K562 (cell line): ENCODE results near the gene POM121. TPM values are rescaled to one million over a fixed set of nuclear protein-coding genes. Genes with fewer than 3 reads are reported as not detected.
A peak's percentile ranks its signal among the peaks of the same experiment; 100 is the strongest.
"Not testable (repeated sequence)": the region's sequence is repeated elsewhere in the genome, so short reads cannot be mapped to it uniquely, and the experiment has no call there.

Source experiments
- ATAC-seq: fragments of 200-7000 bp; cut with Tn5 transposase; 3 replicates; pipeline ENCODE4 v1.9.1; 2020; ENCODE audit warnings: moderate library complexity
- BruUV-seq: library from RNA; stranded (reverse); fragments of 400-500 nt; replicated peaks from 2 replicates; lab custom pipeline; 2021; lab: Mats Ljungman, UMichigan
- CTCF ChIA-PET: fragments of 300-600 bp; formaldehyde crosslinking; extraction: SDS; loops from one replicate; lab custom pipeline; 2021; ENCODE audit warnings: low intra/inter-chr PET ratio; lab: Yijun Ruan, JAX
- POLR2A ChIA-PET: fragments of 300-600, 350-650 bp; sonication (Branson Sonifier 250); formaldehyde crosslinking; extraction: SDS; loops from one replicate; lab custom pipeline; 2021; ENCODE audit warnings: antibody characterized with exemption, inconsistent platforms; lab: Yijun Ruan, JAX
- DNase-seq, 4 experiments: peaks; one replicate each; pipeline versions ENCODE4 v3.0.0 to v3.0.0-alpha.2; 2011 to 2018; ENCODE audit warnings: low spot score in 3 of 4, mixed read lengths in 3 of 4; ENCODE audit errors: extremely low read depth in 1 of 4
- FAIRE-seq: peaks from 2 replicates; lab custom pipeline; 2011; peaks lifted over from hg19 to GRCh38; lab: Jason Lieb, UNC
- H2AFZ ChIP-seq: 2 replicates; pipeline ENCODE4 v1.6.0; 2011; ENCODE audit warnings: low read depth, low read length, control low read depth, inconsistent platforms
- H3K27ac ChIP-seq: fragments of 200-600 bp; 3 replicates; pipeline ENCODE4 v1.8.0; 2011; ENCODE audit warnings: low read depth, mild to moderate bottlenecking, control low read depth, inconsistent platforms, low read length, moderate library complexity, mixed read lengths; ENCODE audit errors: extremely low read depth
- H3K27me3 ChIP-seq, 2 experiments: fragments of 300-600 bp in 1 of 2; 2 replicates in 1 of 2; 3 replicates in 1 of 2; pipeline versions ENCODE4 v1.6.0 to v1.8.0; 2011; ENCODE audit warnings: inconsistent platforms in 2 of 2, low read length in 2 of 2, mild to moderate bottlenecking in 1 of 2, mixed read lengths in 1 of 2, moderate library complexity in 1 of 2; ENCODE audit not compliant: control insufficient read depth in 2 of 2, insufficient read depth in 2 of 2
- H3K36me3 ChIP-seq: fragments of 300-600 bp; 3 replicates; pipeline ENCODE4 v1.8.0; 2011; ENCODE audit warnings: mild to moderate bottlenecking, low read length, inconsistent platforms; ENCODE audit not compliant: control insufficient read depth, insufficient read depth
- H3K4me1 ChIP-seq, 2 experiments: fragments of 200-600 bp in 1 of 2; replicated peaks in 1 of 2; 2 replicates in 1 of 2; 3 replicates in 1 of 2; pipeline versions ENCODE4 v1.5.1 to v1.8.0; 2011; ENCODE audit warnings: inconsistent platforms in 2 of 2, low read length in 2 of 2, mild to moderate bottlenecking in 1 of 2, mixed read lengths in 1 of 2, moderate library complexity in 1 of 2; ENCODE audit not compliant: control insufficient read depth in 2 of 2, insufficient read depth in 2 of 2
- H3K4me2 ChIP-seq: 2 replicates; pipeline ENCODE4 v1.6.1; 2011; ENCODE audit warnings: low read length, control low read depth, inconsistent platforms, mixed read lengths; ENCODE audit not compliant: insufficient read depth
- H3K4me3 ChIP-seq: fragments of 200-600 bp; sonication (generic), shearing (Covaris generic); 2 replicates; pipeline ENCODE4 v1.5.1; 2016; ENCODE audit warnings: control low read depth, inconsistent platforms
- H3K79me2 ChIP-seq: fragments of 200-600 bp; 3 replicates; pipeline ENCODE4 v1.8.0; 2011; ENCODE audit warnings: low read length, inconsistent platforms; ENCODE audit not compliant: control insufficient read depth, insufficient read depth
- H3K9ac ChIP-seq, 2 experiments: 2 replicates each; pipeline versions ENCODE4 v1.6.0 to v1.6.1; 2011; ENCODE audit warnings: low read depth in 2 of 2, low read length in 2 of 2, control low read depth in 1 of 2, inconsistent platforms in 1 of 2, mild to moderate bottlenecking in 1 of 2, mixed read lengths in 1 of 2; ENCODE audit not compliant: insufficient read depth in 1 of 2
- H3K9me1 ChIP-seq: one replicate; pipeline ENCODE4 v1.6.0; 2011; ENCODE audit warnings: inconsistent platforms, mild to moderate bottlenecking, low read length, moderate library complexity; ENCODE audit not compliant: control insufficient read depth, insufficient read depth
- H3K9me3 ChIP-seq: replicated peaks from 2 replicates; pipeline ENCODE4 v1.5.1; 2011; ENCODE audit warnings: low read depth, low read length, inconsistent platforms; ENCODE audit not compliant: control insufficient read depth, insufficient read depth
- H4K20me1 ChIP-seq: replicated peaks from 2 replicates; pipeline ENCODE4 v1.6.1; 2011; ENCODE audit warnings: low read length, inconsistent platforms, mixed read lengths; ENCODE audit not compliant: control insufficient read depth, insufficient read depth
- ATF1 ChIP-seq, 2 experiments: fragments of 450-650 bp in 1 of 2; IDR thresholded peaks; 2 replicates each; pipeline ENCODE4 v1.6.1; 2016; ENCODE audit warnings: missing compliant biosample characterization in 1 of 2, missing genetic modification characterization in 1 of 2
- GATAD2B ChIP-seq: fragments of 450-650 bp; IDR thresholded peaks from 2 replicates; pipeline ENCODE4 v1.6.1; 2017; ENCODE audit warnings: mild to moderate bottlenecking, borderline replicate concordance
- RAD21 ChIP-seq, 2 experiments: fragments of 250-450 bp in 1 of 2; fragments of 450-650 bp in 1 of 2; sonication (Bioruptor Pico) in 1 of 2; formaldehyde crosslinking in 1 of 2; IDR thresholded peaks in 1 of 2; conservative IDR thresholded peaks in 1 of 2; 2 replicates each; pipeline versions ENCODE4 v1.4.0 to v1.8.0; 2020 to 2022; ENCODE audit warnings: mild to moderate bottlenecking in 2 of 2, moderate library complexity in 1 of 2
- SOX6 ChIP-seq: fragments of 450-650 bp; IDR thresholded peaks from 2 replicates; pipeline ENCODE4 v1.6.1; 2014; ENCODE audit warnings: mild to moderate bottlenecking
- WGBS: fragments of 100-300 bp; shearing (Covaris generic); methylation state at CpG from one replicate; pipeline ENCODE4 v1.1.6; 2016; ENCODE audit warnings: low coverage, mixed read lengths; ENCODE audit not compliant: insufficient coverage; ENCODE audit errors: missing lambda C conversion rate; 5-methylcytosine and 5-hydroxymethylcytosine counted together
- in situ Hi-C: fragments of 300-500 bp; cut with MboI; formaldehyde crosslinking; loops from 4 replicates; pipeline ENCODE4 v1.15.0; 2018; ENCODE audit warnings: inconsistent platforms, mixed read lengths
- intact Hi-C: fragments of 100-400 bp; cut with micrococcal nuclease; formaldehyde crosslinking; loops from 2 replicates; pipeline ENCODE4 v1.14.2; 2022
- polyA plus RNA-seq, 8 experiments: library from polyadenylated mRNA; depleted of rRNA in 4 of 8; stranded (reverse) in 5 of 8; unstranded in 3 of 8; fragments of >200 nt; fragmentation: Nextera tagmentation in 2 of 8; fragmentation: Illumina TruSeq in 1 of 8; extraction: Ambion mirVana in 2 of 8; extraction: Trizol in 1 of 8; gene quantifications; 2 replicates each; pipeline versions ENCODE4 v1.2.1 to v1.2.3, GENCODE V29; 2011 to 2014; ENCODE audit warnings: inconsistent platforms in 1 of 8, missing spikeins in 1 of 8
- total RNA-seq, 7 experiments: library from RNA; depleted of rRNA in 6 of 7; stranded (reverse); fragments of >200 nt in 6 of 7; fragmentation: Illumina TruSeq in 2 of 7; extraction: Trizol in 2 of 7; gene quantifications; 2 replicates each; pipeline versions ENCODE4 v1.2.1 to v1.2.3, GENCODE V29; 2011 to 2021; ENCODE audit warnings: low replicate concordance in 1 of 7
- TF ChIP-seq, protein P1 (sequence below): sonication (generic); IDR thresholded peaks from 2 replicates; pipeline ENCODE4 v1.6.1; 2016
- TF ChIP-seq, protein P2 (sequence below), 3 experiments: IDR thresholded peaks in 2 of 3; conservative IDR thresholded peaks in 1 of 3; 2 replicates each; pipeline ENCODE4 v1.5.1; 2011 to 2012; ENCODE audit warnings: low read length in 3 of 3, mild to moderate bottlenecking in 3 of 3, control low read depth in 2 of 3, improper control_type of control experiment in 1 of 3, inconsistent platforms in 1 of 3, low read depth in 1 of 3, mixed read lengths in 1 of 3, moderate library complexity in 1 of 3; ENCODE audit not compliant: insufficient read depth in 2 of 3
- TF ChIP-seq, protein P3 (sequence below): fragments of 450-650 bp; formaldehyde crosslinking; IDR thresholded peaks from 2 replicates; pipeline ENCODE4 v1.4.0; 2020; ENCODE audit warnings: mild to moderate bottlenecking, moderate library complexity

Gene POM121
- total and polyA plus RNA-seq, 9 of the 15 experiments (the other 6 are each of a cell fraction or from before 2014, with no cell fraction given) = 3.6 to 112 (median 12.5) TPM

DNA sequence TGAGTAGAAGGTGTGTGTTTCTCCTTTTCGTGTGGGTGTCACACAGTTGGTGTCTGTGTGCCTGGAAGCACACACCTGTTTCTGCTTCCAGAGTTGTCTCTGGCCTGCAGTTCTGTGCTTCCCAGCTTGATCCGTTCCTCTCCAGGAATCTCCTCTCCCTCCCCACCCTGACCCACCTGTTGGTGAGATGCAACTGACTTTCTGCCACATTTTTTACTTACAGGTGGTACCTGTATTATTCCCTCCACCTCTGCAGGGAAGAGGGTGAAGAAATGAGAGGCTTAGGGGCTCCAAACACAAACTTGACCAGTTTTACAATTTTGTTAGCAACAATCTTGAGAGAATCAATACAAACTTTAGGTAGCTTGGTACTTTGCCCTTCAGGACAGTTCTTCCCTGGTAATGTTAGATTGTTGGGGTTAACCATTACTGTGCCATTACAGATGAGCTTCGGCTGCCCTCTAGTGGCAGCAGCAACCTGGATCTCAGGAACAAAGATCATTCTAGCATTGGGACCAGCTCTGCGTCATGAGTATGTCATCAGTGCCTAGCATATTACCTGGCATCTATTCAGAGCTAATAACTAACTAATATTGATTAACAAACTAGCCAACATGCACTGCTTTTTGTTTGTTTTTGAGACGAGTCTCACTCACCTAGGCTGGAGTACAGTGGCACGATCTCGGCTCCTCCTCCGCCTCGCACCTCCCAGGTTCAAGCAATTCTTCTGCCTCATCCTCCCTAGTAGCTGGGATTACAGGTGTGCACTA is 10.0 kb upstream of the POM121 start:
- H3K27ac ChIP-seq; TF ChIP-seq ATF1 (CRISPR knock-in tag; IDR thresholded peaks at IDR 0.05): not testable (repeated sequence)
- peak; percentile 45; the same call in 1 of the 2 replicates for TF ChIP-seq ATF1 (tag; IDR thresholded peaks at IDR 0.05)
- 0 out of 2 replicates have a peak, but pooled peaks have one; percentile 20 for TF ChIP-seq GATAD2B
- TF ChIP-seq, protein P1, sequence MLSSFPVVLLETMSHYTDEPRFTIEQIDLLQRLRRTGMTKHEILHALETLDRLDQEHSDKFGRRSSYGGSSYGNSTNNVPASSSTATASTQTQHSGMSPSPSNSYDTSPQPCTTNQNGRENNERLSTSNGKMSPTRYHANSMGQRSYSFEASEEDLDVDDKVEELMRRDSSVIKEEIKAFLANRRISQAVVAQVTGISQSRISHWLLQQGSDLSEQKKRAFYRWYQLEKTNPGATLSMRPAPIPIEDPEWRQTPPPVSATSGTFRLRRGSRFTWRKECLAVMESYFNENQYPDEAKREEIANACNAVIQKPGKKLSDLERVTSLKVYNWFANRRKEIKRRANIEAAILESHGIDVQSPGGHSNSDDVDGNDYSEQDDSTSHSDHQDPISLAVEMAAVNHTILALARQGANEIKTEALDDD = peak; percentile 76; the same call in 1 of the 2 replicates
- TF ChIP-seq, protein P2, sequence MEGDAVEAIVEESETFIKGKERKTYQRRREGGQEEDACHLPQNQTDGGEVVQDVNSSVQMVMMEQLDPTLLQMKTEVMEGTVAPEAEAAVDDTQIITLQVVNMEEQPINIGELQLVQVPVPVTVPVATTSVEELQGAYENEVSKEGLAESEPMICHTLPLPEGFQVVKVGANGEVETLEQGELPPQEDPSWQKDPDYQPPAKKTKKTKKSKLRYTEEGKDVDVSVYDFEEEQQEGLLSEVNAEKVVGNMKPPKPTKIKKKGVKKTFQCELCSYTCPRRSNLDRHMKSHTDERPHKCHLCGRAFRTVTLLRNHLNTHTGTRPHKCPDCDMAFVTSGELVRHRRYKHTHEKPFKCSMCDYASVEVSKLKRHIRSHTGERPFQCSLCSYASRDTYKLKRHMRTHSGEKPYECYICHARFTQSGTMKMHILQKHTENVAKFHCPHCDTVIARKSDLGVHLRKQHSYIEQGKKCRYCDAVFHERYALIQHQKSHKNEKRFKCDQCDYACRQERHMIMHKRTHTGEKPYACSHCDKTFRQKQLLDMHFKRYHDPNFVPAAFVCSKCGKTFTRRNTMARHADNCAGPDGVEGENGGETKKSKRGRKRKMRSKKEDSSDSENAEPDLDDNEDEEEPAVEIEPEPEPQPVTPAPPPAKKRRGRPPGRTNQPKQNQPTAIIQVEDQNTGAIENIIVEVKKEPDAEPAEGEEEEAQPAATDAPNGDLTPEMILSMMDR (IDR thresholded peaks at IDR 0.05 in 2 of 3, conservative IDR thresholded peaks at IDR 0.05 in 1 of 3; ENCODE audit: insufficient read depth in 2 of 3, low read depth in 1 of 3, low read length in 3 of 3) = peak; percentile 50 to 80 (median 53)
- TF ChIP-seq SOX6 = 0 out of 2 replicates have a peak, but pooled peaks have one; percentile 31
- TF ChIP-seq RAD21 (CRISPR knock-in tag; conservative IDR thresholded peaks at IDR 0.05 in 1 of 2, IDR thresholded peaks at IDR 0.05 in 1 of 2) = peak; percentile 73 to 75
- TF ChIP-seq, protein P3, sequence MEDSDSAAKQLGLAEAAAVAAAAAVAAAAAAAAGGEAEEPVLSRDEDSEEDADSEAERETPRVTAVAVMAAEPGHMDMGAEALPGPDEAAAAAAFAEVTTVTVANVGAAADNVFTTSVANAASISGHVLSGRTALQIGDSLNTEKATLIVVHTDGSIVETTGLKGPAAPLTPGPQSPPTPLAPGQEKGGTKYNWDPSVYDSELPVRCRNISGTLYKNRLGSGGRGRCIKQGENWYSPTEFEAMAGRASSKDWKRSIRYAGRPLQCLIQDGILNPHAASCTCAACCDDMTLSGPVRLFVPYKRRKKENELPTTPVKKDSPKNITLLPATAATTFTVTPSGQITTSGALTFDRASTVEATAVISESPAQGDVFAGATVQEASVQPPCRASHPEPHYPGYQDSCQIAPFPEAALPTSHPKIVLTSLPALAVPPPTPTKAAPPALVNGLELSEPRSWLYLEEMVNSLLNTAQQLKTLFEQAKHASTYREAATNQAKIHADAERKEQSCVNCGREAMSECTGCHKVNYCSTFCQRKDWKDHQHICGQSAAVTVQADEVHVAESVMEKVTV (CRISPR knock-in tag) = peak; percentile 52; the same call in 1 of the 2 replicates

More for the DNA sequence above, 10.0 kb upstream of the POM121 start:
- not testable (repeated sequence) for H3K27me3 ChIP-seq, H3K4me2 ChIP-seq, BruUV-seq, H2AFZ ChIP-seq, H3K9me3 ChIP-seq, H3K9me1 ChIP-seq, H3K4me1 ChIP-seq, H3K4me3 ChIP-seq
- peak; percentile 98 for ATAC-seq
- WGBS = 70% methylated on average over 9 of the region's 9 CpGs
- ChIA-PET CTCF (interaction anchor here (0.7 kb wide), 1 partner anchor 90 kb away, joined by 3 read pairs; no protein-coding TSS in a partner anchor), POLR2A (interaction anchor here (0.6 to 0.8 kb wide), 2 partner anchors 8 to 87 kb away, joined by 3 read pairs; partner anchors contain the start of gene TYW1B)
- peaks cover 71% of the 10 kb centered on the region for H3K36me3 ChIP-seq
- H3K79me2 ChIP-seq = peaks cover 51% of the 10 kb centered on the region
- in situ Hi-C loops = loop anchor here (5.0 kb wide), 1 partner anchor 98 kb away; no protein-coding TSS in a partner anchor
- peaks cover 12% of the 10 kb centered on the region; the same call in 1 of the 2 replicates for H4K20me1 ChIP-seq
- peak; percentile 74 for FAIRE-seq
- intact Hi-C loops = loop anchor here (5.0 kb wide), 1 partner anchor 88 kb away; the partner anchor contains the start of gene TYW1B
- H3K9ac ChIP-seq = peak overlapping the region in 1 of 2 experiments; percentile 26; a peak in 1 of 4 replicates
- DNase-seq = peak; percentile 28 to 57 (median 32)
